IMR-90 (cell line): ENCODE measurements around the gene PNMA8A. TPM values are rescaled to one million over a fixed set of nuclear protein-coding genes. Genes with fewer than 3 reads are reported as not detected.

Experiments
- ATAC-seq: fragments of 200-7000 bp; cut with Tn5 transposase; 2 replicates; pipeline ENCODE4 v1.9.1; 2020; ENCODE audit warnings: low read depth, mild to moderate bottlenecking, moderate library complexity
- BruUV-seq: library from RNA; stranded (reverse); fragments of 400-500 nt; replicated peaks from 2 replicates; lab custom pipeline; 2021; lab: Mats Ljungman, UMichigan
- CTCF ChIA-PET: fragments of 300-600 bp; formaldehyde crosslinking; extraction: SDS; loops from one replicate; lab custom pipeline; 2021; ENCODE audit warnings: antibody characterized with exemption; lab: Yijun Ruan, JAX
- POLR2A ChIA-PET: fragments of 300-600 bp; sonication (Branson Sonifier 250); formaldehyde crosslinking; loops from one replicate; lab custom pipeline; 2022; ENCODE audit warnings: antibody characterized with exemption; ENCODE audit not compliant: unreplicated experiment; lab: Charles Lee
- DNase-seq: peaks from one replicate; pipeline ENCODE4 v3.0.0; 2013
- H2AFZ ChIP-seq: replicated peaks from 2 replicates; pipeline ENCODE3; 2013; ENCODE audit warnings: low read length, mild to moderate bottlenecking; ENCODE audit not compliant: poor library complexity
- H2AK5ac ChIP-seq: 2 replicates; pipeline ENCODE4 v1.6.1; 2013; ENCODE audit warnings: low read depth, low read length, inconsistent platforms
- H2AK9ac ChIP-seq: replicated peaks from 2 replicates; pipeline ENCODE3; 2013; ENCODE audit warnings: mild to moderate bottlenecking, low read depth, low read length, moderate library complexity; ENCODE audit not compliant: poor library complexity
- H2BK120ac ChIP-seq: 2 replicates; pipeline ENCODE4 v1.6.1; 2013; ENCODE audit warnings: low read depth, low read length, inconsistent platforms
- H2BK15ac ChIP-seq: 3 replicates; pipeline ENCODE4 v1.6.1; 2013; ENCODE audit warnings: low read depth, low read length, inconsistent platforms
- H2BK20ac ChIP-seq: 2 replicates; pipeline ENCODE4 v1.6.1; 2013; ENCODE audit warnings: low read depth, mild to moderate bottlenecking, inconsistent platforms, low read length, moderate library complexity
- H2BK5ac ChIP-seq: 2 replicates; pipeline ENCODE4 v1.6.1; 2013; ENCODE audit warnings: mild to moderate bottlenecking, low read depth, low read length, inconsistent platforms; ENCODE audit not compliant: poor library complexity, severe bottlenecking
- H3K14ac ChIP-seq: replicated peaks from 2 replicates; pipeline ENCODE4 v1.6.1; 2013; ENCODE audit warnings: low read depth, low read length, inconsistent platforms
- H3K18ac ChIP-seq: 2 replicates; pipeline ENCODE4 v1.6.1; 2013; ENCODE audit warnings: low read depth, low read length, control low read depth
- H3K23ac ChIP-seq: 2 replicates; pipeline ENCODE4 v1.6.1; 2013; ENCODE audit warnings: low read depth, low read length, inconsistent platforms
- H3K27ac ChIP-seq: 2 replicates; pipeline ENCODE4 v1.5.1; 2013; ENCODE audit warnings: mild to moderate bottlenecking, control low read depth, low read length; ENCODE audit not compliant: insufficient read depth
- H3K27me3 ChIP-seq: 2 replicates; pipeline ENCODE4 v1.6.1; 2013; ENCODE audit warnings: low read length; ENCODE audit not compliant: control insufficient read depth, insufficient read depth
- H3K36me3 ChIP-seq: 2 replicates; pipeline ENCODE4 v1.6.1; 2013; ENCODE audit warnings: low read length, mixed read lengths; ENCODE audit not compliant: control insufficient read depth, insufficient read depth
- H3K4ac ChIP-seq: 2 replicates; pipeline ENCODE4 v1.6.1; 2013; ENCODE audit warnings: low read depth, low read length, inconsistent platforms
- H3K4me1 ChIP-seq: 2 replicates; pipeline ENCODE4 v1.6.1; 2013; ENCODE audit warnings: low read length, mixed read lengths; ENCODE audit not compliant: control insufficient read depth, insufficient read depth
- H3K4me2 ChIP-seq: 2 replicates; pipeline ENCODE4 v1.6.1; 2013; ENCODE audit warnings: low read depth, mild to moderate bottlenecking, control low read depth, low read length, moderate library complexity
- H3K4me3 ChIP-seq: 2 replicates; pipeline ENCODE4 v1.5.1; 2013; ENCODE audit warnings: low read depth, mild to moderate bottlenecking, control low read depth, low read length, moderate library complexity; ENCODE audit not compliant: insufficient read depth
- H3K56ac ChIP-seq: 2 replicates; pipeline ENCODE4 v1.6.1; 2013; ENCODE audit warnings: low read length, inconsistent platforms; ENCODE audit not compliant: insufficient read depth; ENCODE audit errors: extremely low read depth
- H3K79me1 ChIP-seq, 2 experiments: 2 replicates each; pipeline ENCODE4 v1.6.1; 2013; ENCODE audit warnings: low read length in 2 of 2, inconsistent platforms in 1 of 2, low read depth in 1 of 2
- H3K9ac ChIP-seq: 2 replicates; pipeline ENCODE4 v1.6.1; 2013; ENCODE audit warnings: low read depth, low read length, control low read depth
- H3K9me1 ChIP-seq: 2 replicates; pipeline ENCODE4 v1.6.1; 2013; ENCODE audit warnings: low read length, inconsistent platforms; ENCODE audit not compliant: insufficient read depth
- H3K9me3 ChIP-seq: 2 replicates; pipeline ENCODE4 v1.6.1; 2013; ENCODE audit warnings: low read length; ENCODE audit not compliant: control insufficient read depth, insufficient read depth
- H4K20me1 ChIP-seq: 2 replicates; pipeline ENCODE4 v1.6.1; 2013; ENCODE audit warnings: low read length, inconsistent platforms; ENCODE audit not compliant: insufficient read depth
- H4K5ac ChIP-seq: 2 replicates; pipeline ENCODE4 v1.6.1; 2013; ENCODE audit warnings: mild to moderate bottlenecking, low read depth, low read length, control low read depth
- H4K8ac ChIP-seq, 2 experiments: 2 replicates each; pipeline ENCODE4 v1.6.1; 2013; ENCODE audit warnings: low read depth in 2 of 2, low read length in 2 of 2, control low read depth in 1 of 2, inconsistent platforms in 1 of 2
- H4K91ac ChIP-seq: 2 replicates; pipeline ENCODE4 v1.6.1; 2013; ENCODE audit warnings: low read depth, low read length, inconsistent platforms; ENCODE audit not compliant: insufficient read depth
- RFX5 ChIP-seq: IDR thresholded peaks from 2 replicates; pipeline ENCODE4 v1.8.0; 2012; ENCODE audit warnings: low read depth, mild to moderate bottlenecking, low read length, moderate library complexity
- WGBS, 2 experiments: methylation state at CpG; one replicate each; pipeline versions ENCODE4 v1.1.5 to v1.1.7; 2013; ENCODE audit warnings: missing lambda C conversion rate in 2 of 2; ENCODE audit not compliant: insufficient read length in 1 of 2; ENCODE audit errors: extremely low coverage in 2 of 2; 5-methylcytosine and 5-hydroxymethylcytosine counted together
- dilution Hi-C: fragments of 300-500 bp; cut with HindIII; formaldehyde crosslinking; loops from one replicate; pipeline ENCODE4 v1.14.3; 2018; ENCODE audit warnings: low sequenced_read_pairs; ENCODE audit not compliant: unreplicated experiment
- in situ Hi-C: fragments of 300-500 bp; cut with MboI; formaldehyde crosslinking; loops from 3 replicates; pipeline ENCODE4 v1.14.3; 2019; ENCODE audit warnings: low sequenced_read_pairs, inconsistent platforms, mixed read lengths
- intact Hi-C: fragments of 100-400 bp; cut with micrococcal nuclease; formaldehyde crosslinking; loops from 2 replicates; pipeline ENCODE4 v1.10.0; 2022
- polyA plus RNA-seq, 3 experiments: library from polyadenylated mRNA; depleted of rRNA; stranded (reverse); fragments of >200 nt; gene quantifications; 2 replicates each; pipeline ENCODE4 v1.2.3, GENCODE V29; 2012; ENCODE audit warnings: low replicate concordance in 1 of 3
- total RNA-seq: library from RNA; depleted of rRNA; stranded (reverse); fragments of >200 nt; gene quantifications from 2 replicates; pipeline ENCODE4 v1.2.3, GENCODE V29; 2012

PNMA8A gene
- total and polyA plus RNA-seq, 2 of the 4 experiments (the other 2 are of a cell fraction): 0.77 to 0.90 TPM

DNA sequence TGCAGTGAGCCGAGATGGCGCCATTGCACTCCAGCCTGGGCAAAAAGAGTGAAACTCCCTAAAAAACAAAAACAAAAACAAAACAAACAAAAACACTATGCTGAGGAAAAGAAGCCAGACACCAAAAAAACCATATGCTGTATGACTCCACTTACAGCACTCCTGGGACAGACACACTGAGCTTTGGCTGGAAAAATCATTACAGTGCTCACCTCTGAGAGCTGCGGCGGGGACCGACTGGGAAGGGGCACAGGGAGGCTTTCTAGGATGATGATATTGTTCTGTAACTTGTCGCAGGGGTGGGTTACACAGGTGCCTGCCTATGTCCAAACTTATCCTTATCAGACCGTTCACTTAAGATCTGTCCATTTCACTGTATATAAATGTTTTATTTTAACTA is 7.8 kb downstream of the PNMA8A start:
- H3K9me1 ChIP-seq: peaks cover 6% of the 10 kb centered on the region
- H2AFZ ChIP-seq: no peak overlapping the region
- H3K18ac ChIP-seq: no peak overlapping the region
- no peak overlapping the region for H2BK120ac ChIP-seq
- H3K79me1 ChIP-seq: no peaks in the 10 kb centered on the region
- ATAC-seq (no peak), DNase-seq (no peak)
- peaks cover 10% of the 10 kb centered on the region for H3K4me1 ChIP-seq
- H3K27ac ChIP-seq: no peak overlapping the region
- dilution Hi-C loops (no loop called here), in situ Hi-C loops (no loop called here), intact Hi-C loops (no loop called here)
- H2BK20ac ChIP-seq: no peak overlapping the region
- POLR2A ChIA-PET: no interaction called here
- no peaks in the 10 kb centered on the region for H3K9me3 ChIP-seq
- H3K14ac ChIP-seq: no peak overlapping the region
- WGBS, 2 experiments: no CpG with 5 or more reads among the region's 7 CpGs
- H2BK5ac ChIP-seq: no peak overlapping the region
- no peaks in the 10 kb centered on the region for H3K36me3 ChIP-seq
- CTCF ChIA-PET: no interaction called here
- no TSS peak for BruUV-seq
- no peak overlapping the region for H3K4me2 ChIP-seq
- no peak for TF ChIP-seq RFX5
- no peak overlapping the region for H3K56ac ChIP-seq
- H3K4me3 ChIP-seq: no peak overlapping the region
- H3K27me3 ChIP-seq: peaks cover 8% of the 10 kb centered on the region
- H2AK5ac ChIP-seq: no peak overlapping the region
- no peak overlapping the region for H3K4ac ChIP-seq
- H4K91ac ChIP-seq: no peak overlapping the region
- H4K8ac ChIP-seq: no peak overlapping the region
- H4K20me1 ChIP-seq: peaks cover 2% of the 10 kb centered on the region; the same call in 1 of the 2 replicates
- H2AK9ac ChIP-seq: no peak overlapping the region
- no peak overlapping the region for H3K9ac ChIP-seq
- H3K23ac ChIP-seq: no peak overlapping the region
- H2BK15ac ChIP-seq: no peak overlapping the region
- H4K5ac ChIP-seq: no peak overlapping the region
